NCI-H526 (cell line): Measurements from ENCODE around the gene FBXO44.

Source experiments
- DNase-seq, 2 experiments: peaks; one replicate each; lab custom pipeline; 2025; lab: John Stamatoyannopoulos, UW

The FBXO44 gene

DNA sequence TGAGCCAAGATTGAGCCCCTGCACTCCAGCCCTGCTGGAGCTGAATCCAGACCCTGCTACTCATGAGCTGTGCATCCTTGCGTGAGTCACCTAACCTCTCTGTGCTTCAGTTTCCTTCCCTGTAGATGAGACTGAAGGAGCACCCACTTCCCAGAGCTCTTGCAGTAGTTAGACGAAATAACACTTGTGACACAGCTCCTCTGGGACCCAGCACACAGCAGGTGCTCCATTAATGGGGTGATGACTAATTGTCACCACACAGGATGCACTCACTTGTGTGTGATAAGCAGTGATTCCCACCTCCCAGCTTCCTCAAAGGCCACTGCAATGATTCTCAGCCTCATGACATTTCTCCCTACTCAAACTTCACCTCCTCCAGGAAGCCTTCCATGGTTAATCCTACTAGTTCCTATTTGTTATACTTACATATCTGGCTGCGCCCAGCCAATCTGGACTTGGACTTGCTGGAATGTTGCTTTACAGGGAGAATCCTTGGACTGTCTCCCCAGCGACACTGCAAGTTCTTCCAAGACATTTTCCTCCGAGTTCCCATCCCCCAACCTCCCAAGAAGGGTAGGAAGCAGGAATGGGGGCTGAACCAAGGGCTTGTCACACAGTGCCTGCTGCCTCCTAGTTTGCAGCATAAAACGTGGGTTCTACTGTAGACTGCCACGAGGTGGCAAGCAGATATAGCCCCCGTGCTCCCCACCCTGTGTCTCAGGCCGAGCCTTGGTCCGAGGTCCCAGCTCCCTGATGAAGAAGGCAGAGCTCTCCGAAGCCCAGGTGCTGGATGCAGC is 54.1 kb downstream of the FBXO44 start:
- DNase-seq, result no peak

DNA sequence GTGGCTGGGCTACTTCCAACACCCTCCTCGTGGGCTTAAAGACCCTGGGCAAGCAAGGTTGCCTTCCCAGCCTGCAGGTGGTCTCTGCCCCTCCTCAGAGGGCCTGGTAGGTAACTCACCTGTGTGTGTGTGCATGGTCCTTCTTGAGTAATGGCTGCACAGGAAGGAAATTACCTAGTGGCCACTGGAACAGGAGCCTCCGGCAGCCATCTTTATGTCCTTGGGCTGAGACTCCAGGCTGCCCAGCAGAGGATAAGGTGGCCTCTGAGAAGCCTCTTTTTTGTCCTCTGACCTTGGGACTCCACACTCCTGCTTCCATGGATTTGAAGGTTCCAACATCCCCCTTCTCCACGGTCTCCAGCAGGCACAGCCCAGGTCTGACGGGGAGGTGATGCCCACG is 56.8 kb downstream of the FBXO44 start:
- no peak for DNase-seq

DNA sequence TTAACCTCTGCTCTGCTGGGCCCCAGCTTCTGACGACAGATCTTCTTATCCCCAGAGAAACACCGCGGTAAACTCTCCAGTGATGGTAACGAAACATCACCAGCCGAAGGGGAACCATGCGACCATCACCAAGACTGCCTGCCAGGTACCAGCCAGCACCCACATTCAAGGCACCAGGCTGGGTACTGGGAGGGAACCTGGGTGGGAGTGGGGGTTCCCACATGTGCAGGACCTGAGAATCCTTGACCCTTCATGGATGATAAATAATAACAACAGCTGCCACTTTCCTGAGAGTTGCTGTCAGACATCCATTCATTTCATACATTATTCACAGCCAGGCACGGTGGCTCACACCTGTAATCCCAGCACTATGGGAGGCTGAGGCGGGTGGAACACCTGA is 57.6 kb downstream of the FBXO44 start:
- no peak for DNase-seq
